GM19023 (cell line): ENCODE measurements around the gene ABCC10.
A peak's percentile ranks its signal among the peaks of the same experiment; 100 is the strongest.

ENCODE experiments used
- ATAC-seq: cut with Tn5 transposase; IDR thresholded peaks from one replicate; pipeline ENCODE4 v1.9.1; 2021; ENCODE audit warnings: mild to moderate bottlenecking, moderate library complexity; ENCODE audit not compliant: unreplicated experiment

Gene ABCC10

GRCh38 chr6:43468748-43469681 is 41.7 kb downstream of the ABCC10 start:
- ATAC-seq = no peak

DNA sequence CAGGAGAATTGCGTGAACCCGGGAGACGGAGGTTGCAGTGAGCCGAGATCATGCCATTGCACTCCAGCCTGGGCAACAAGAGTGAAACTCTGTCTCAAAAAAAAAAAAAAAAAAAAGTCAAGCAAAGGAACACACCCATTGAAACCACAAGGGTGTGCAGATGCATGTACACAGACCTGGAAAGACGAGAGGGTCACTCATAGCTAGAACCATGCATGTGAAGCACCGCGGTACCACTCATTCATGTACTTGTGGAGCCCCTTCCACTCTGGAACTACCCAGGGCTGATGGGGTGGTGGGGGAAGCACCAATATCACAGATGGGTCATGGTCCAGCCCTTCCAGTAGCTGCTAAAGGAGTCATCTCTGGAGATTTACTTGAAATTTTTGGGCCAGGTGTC is 42.6 kb downstream of the ABCC10 start:
- no peak for ATAC-seq

DNA sequence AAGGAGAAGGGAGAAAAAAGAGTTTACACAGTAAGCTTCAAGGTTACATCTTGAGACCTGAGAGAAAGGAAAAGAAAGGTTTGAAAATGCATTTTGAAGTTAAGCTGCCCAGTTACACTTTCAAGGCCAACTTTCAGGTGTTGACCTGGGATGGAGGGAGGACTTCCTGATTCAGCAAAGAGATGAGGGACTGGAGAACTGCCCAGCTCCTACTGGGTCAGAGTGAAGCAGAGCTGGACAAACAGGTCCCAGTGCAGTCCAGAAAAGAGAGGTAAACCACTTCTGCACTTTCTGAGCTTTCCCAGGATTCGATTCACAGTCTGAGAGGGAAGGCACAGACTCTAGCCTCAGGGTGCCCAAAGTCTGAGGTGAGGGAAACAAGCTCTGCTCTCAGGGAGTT is 44.1 kb downstream of the ABCC10 start:
- ATAC-seq = no peak

DNA sequence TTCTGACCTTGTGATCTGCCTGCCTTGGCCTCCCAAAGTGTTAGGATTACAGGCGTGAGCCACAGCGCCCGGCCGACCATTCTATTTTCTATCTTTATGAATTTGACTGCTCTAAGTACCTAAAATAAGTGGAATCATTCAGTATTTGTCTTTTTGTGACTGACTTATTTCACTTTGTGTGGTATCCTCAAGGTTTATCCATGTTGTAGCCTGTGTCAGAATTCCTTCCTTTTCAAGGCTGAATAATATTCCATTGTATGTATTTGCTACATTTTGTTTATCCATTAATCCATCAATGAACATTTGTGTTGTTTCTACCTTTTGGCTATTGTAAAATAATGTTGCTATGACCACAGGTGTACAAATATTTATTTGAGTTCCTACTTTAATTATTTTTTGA is 45.2 kb downstream of the ABCC10 start:
- ATAC-seq = no peak

GRCh38 chr6:43475516-43475915 is 48.2 kb downstream of the ABCC10 start:
- no peak for ATAC-seq

DNA sequence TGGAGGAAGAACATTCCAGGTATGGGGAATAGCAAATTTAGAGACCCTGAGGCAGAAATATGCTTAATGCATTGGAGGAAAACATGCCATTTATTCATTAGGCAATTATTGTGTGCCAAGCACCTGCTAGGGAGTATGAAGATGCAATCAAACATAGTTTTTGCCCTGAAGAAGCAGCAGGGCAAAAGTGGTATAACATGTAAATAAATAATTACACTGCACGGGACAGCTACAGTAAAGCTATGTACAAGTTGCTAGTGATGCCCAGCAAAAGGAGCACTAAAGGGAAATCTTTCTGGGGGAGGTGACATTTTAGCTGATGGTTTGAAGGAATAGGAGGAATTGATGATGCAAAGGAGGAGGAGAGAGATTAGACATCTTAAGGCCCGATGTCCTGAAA is 49.4 kb downstream of the ABCC10 start:
- ATAC-seq = peak; percentile 5

DNA sequence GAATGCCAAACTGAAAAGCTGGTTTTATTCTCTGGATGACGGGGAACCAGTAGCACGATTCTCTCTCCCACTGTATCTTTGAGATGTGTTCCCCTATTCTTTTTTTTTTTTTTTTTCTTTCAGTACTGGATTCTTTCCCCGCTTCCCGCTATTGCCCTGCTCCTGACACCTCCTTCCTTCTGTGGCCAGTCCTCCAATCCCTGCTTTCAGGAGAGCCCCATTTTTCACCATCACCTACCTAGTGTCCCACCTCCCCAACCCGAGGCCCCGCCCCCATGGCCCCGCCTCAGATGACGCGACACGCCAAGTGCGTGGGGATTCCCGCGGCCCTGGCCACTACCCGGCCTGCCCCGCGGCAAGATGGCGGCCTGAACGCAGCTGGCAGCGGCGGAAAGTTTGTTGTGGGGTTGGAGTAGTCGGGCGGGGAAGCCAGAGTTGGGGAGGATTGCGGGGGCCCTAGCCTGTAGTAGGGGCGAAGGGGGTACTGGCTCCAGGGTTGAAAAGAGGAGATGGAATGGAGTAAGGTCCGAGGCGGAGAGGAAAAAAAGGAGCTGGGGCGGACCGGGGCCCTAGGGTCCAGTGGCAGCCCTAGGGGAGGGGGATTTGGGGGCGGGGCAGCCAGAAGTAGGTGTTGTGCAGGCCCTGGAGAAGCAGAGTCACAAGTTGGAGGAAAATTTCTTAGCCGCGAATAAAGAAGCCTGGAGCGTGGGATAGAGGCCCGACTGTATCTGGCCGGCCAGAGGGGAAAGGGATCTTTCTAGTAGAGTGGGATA is 50.1 kb downstream of the ABCC10 start, which contains the start of gene TJAP1:
TSS of gene TJAP1 (plus strand) at position 336 of the 773 bp plus-strand sequence. CDS start 21,432 bp downstream, outside the sequence.
- ATAC-seq = peak; percentile 97

DNA sequence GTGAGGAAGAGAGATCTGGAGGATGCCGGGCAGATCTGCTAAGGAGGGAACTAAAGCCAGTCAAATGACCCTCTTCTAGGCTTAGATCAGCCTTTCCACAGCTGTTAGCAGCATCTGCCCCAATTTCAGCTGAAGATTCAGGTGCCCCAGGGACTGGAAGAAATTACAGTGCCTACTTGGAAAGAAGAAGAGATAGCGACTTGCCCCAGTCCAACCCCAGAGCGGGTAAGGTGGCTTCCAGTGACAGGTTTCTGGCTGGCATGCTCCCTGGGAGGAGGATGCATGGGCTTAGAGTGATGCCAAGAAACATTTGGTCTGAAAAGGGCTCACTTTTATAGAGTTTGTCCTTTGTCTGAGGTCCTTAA is 50.6 kb downstream of the ABCC10 start:
- ATAC-seq = no peak

DNA sequence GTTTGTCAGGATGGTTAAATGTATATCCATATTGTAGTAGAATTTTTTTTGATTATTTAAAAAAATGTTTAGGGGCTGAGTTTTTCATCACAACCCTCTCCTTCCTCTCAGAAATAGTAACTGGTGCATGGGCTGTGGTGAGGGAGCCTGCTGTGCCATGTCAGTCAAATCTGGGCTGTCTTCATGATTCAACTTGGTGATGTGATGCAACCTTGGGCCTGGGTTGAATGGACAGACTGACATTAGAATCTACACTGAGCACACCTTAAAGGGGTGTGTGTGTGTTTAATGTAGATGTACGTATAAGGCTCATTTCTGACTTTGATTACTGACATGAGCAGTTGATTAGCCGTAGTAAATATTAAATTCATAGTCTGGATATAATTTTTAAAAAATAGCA is 53.7 kb downstream of the ABCC10 start:
- no peak for ATAC-seq

DNA sequence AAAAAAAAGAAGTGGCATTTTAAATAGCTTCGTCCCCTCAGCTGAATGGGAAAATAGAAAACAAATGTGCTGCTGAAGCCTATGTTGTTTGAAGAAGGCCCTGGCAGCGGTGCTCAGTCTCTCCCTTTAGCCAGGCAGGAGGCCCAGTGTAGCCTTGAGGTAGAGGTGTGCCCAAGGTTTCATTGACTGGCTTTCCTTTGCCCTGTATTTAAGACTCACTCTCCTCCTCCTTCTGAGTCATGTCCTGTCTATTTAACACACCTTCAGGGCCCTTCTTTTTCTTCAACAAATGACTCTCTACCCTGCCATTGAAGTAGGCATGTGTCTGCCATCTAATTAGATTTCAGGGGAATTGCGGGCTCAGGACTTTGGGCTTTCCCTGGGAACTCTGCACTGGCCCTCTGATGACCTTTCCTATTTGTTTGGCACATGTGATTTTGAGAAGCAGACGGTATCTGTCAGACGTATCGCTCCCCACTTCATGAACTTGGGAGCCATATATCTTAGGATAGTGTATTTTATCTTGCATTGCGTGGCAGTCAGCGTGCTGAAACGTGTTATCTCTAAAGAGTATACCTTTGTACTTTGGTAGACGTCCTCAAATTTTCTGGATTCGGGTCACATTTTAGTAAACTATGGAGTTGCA is 54.4 kb downstream of the ABCC10 start:
- ATAC-seq = no peak

DNA sequence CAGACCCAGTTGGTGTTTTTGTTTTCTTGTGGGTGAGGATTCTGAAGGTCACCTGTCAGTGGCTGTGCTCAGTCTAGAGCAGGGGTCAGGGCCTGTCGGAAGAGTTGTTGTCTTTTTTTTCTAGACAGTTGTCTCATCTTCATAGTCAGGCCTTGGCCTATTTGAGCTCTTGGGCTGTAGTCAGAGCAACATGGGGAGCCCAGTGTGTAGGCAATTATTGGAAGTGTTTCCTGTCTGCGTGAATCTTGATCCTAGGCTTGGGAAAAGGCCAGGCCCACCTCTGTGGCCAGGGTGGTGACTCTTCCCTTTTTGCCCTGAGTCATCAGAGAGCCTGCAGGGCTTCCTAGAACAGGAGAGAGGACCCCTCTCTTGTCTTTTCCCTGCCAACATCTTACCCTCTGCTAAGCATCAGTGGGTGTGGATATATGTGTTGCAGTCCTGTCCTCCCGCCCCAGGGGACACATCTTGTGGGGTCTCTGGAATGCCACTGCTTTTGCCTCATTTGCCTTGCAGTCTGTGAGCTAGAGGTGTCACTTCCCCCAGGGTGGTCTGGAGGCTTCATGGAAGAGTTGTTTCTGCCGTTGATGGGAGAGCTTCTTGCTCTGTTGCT is 61.4 kb downstream of the ABCC10 start:
- no peak for ATAC-seq

DNA sequence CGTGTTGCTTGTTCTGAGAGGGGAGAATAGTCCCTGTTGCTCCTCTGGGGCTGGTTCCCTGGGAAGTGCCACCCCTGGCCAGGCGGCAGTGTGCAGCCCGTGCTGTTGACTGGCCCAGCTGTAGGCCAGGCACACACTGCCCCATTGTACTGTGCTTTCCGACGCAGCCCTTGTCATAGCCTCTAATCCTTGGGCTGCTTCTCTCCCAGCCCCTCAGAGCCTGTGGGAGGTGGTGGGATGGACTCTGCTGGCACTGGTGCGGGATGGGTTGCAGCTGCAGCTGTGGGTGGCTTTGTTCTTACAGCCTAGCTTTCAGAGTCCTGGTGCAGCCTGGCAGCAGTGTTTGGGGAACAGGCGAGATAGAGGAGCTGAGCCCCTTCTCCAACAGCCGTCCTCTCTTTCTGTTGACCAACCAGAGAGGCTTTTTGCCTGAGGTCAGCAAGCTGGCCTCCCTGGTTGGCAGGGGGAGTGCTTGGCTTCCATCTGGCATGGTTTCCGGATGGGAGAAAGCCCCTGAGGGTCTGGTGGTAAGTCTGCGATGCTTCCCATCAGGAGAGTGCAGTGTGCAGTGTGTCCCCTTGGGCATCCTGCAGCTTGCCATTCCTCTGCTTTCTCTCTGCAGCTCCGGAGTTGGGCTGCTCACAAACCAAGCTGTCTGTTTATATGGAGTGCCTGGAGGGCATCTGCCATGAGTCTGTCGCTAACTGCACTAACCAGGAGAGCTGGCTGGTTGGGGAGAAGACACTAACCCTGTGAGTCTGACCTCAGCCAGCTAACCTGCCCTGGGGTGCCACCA is 62.1 kb downstream of the ABCC10 start:
- no peak for ATAC-seq

DNA sequence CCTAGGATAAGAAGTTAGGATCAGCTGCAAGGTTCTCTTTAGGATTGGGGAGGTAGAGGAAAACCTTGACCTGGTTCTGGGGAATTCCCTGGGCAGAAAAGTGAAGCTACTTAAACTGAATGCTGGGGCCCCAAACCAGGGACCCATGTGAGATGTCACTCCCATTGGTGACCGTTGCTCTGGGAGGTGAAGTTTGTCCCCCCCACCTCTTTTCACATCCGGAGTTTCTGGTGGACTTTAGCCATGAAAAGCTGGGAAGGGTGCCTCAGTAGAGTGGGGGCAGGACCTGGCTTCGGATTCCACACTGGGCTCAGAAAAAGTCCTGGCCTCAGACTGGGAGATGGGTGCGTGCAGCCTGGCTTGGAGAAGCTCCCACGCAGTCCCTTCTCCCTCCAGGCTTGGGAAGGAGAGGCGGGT is 63.2 kb downstream of the ABCC10 start:
- ATAC-seq = no peak

DNA sequence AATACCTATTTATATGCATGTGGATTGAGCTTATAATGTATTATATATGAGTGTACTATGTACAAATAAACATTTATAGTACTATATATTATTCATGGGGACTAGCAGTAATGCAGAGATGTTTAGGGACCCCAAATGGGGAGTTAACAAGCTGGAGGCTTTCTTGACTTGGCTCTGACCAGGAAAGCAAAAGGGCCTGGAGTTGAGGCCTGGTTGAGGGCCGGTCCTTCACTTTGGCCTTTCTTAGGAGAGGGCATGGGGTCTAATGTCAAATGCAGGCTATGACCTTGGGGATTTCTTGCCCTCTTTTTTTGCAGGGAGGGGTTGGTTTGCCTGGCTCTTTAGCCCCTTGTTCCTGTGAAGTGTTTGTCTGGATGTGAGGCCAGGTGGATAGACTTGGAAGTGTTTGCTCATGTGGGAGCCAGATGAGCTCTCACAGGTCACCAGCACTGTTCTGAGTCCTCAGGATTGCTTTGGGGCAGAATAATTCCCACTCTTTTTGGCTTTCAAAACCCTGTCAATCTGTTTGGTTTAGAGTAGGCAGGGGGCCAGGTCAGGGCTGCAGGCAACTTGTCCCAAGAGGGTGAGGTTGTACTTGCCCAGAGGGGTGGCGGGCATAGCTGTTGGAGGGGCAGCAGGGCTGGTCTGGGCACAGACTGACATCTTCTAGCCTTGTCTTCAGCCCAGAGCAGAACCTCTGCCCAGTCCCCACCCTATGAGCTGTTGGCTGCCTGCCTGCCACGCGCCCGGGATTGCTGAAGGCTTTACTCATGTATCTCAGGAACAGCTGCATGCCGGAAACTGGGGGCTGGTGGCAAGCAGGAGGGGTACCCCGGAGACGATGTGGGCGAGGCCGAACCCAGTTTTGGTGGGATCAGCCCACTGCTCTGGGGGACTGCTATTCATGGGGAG is 64.7 kb downstream of the ABCC10 start:
- ATAC-seq = no peak

DNA sequence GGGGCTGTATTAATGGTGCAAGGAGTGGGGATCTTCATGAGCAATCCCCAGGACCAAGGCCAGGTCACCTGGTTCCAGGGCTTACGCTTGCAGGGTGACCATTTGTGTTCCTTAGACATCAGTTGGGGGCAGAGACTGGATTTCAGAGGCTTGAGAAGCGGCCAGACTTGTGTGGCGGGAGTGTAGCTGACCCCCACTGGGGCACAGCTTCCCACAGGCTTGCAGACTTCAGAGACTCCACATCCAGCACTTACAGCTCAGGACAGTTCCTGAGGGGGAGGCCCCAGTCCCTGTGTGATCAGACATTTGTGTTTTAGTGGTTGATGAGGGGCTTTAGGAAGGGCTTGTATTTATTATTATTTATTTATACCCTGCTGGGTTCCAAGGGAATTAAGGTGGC is 65.3 kb downstream of the ABCC10 start:
- no peak for ATAC-seq

GRCh38 chr6:43493230-43493629 is 65.9 kb downstream of the ABCC10 start:
- no peak for ATAC-seq

DNA sequence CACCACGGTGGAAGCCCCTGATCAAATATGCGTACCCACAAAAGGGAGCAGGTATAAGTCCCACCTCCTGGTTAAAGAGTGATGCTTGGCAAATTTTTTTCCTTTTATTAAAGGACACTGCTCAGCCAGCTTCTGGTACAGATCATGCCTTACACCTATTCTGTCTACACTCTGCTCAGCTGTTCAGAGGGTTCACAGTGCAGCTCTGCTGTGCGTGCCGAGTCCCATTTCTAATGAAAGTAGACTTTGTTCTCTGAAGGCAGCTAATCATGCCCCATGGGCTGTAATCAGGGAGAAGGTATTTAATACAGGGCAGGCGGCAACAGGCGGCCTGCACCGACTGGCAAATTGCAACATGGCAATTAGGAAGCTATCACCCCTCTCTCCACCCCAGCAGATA is 66.5 kb downstream of the ABCC10 start:
- ATAC-seq = no peak

- ATAC-seq = no peak
Measured at GRCh38 chr6:43494321-43494720, 67.0 kb downstream of the ABCC10 start.

DNA sequence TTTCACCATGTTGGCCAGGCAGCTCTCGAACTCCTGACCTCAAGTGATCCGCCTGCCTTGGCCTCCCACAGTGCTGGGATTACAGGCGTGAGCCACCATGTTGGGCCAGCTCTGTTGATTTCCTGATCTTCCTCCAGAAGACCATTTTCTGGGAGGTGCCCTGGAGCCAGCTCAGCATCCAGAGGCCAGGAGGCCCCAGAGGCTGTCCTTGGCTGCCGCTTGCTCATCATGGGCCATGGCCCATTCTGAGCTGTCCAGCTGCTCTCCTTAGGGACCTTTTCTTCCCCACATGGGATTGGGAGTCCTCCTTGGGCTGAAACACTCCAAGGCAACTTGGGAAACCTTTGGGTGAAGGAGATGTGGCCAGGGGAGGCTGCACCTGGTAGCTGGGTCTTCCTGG is 67.4 kb downstream of the ABCC10 start:
- no peak for ATAC-seq
